Thyroid gland (tissue), 4 donors: ENCODE results near the gene SLC50A1. TPM values are rescaled to one million over a fixed set of nuclear protein-coding genes. Genes with fewer than 3 reads are reported as not detected.
A peak's percentile ranks its signal among the peaks of the same experiment; 100 is the strongest.

Experiments
- DNase-seq, 2 donors: peaks; one replicate each; pipeline ENCODE4 v3.0.0-alpha.2; 2019
- H3K27ac ChIP-seq, 3 donors: fragments of 200-600 bp; sonication (generic); 1 replicate in 2 of 3; 2 replicates in 1 of 3; pipeline ENCODE4 v1.5.1; 2016 to 2019; ENCODE audit warnings: mild to moderate bottlenecking in 1 of 3, moderate library complexity in 1 of 3
- H3K27me3 ChIP-seq: fragments of 200-600 bp; sonication (generic); one replicate; pipeline ENCODE4 v1.5.1; 2019
- H3K36me3 ChIP-seq, 2 donors: fragments of 200-600 bp; sonication (generic); one replicate each; pipeline ENCODE4 v1.5.1; 2016 to 2019
- H3K4me1 ChIP-seq, 2 donors: fragments of 200-600 bp; sonication (generic); one replicate each; pipeline ENCODE4 v1.5.1; 2017 to 2019
- H3K4me3 ChIP-seq, 3 donors: fragments of 200-600 bp; sonication (generic); replicated peaks in 1 of 3; 1 replicate in 2 of 3; 2 replicates in 1 of 3; pipeline ENCODE4 v1.5.1; 2016; ENCODE audit warnings: mild to moderate bottlenecking in 1 of 3
- H3K9me3 ChIP-seq: fragments of 200-600 bp; sonication (generic); one replicate; pipeline ENCODE4 v1.5.1; 2017
- CTCF ChIP-seq, 6 experiments: fragments of 200-600 bp in 3 of 6; fragments of 450-650 bp in 3 of 6; sonication (generic) in 3 of 6; IDR thresholded peaks; one replicate each; pipeline ENCODE4 v1.5.1; 2016 to 2019; ENCODE audit warnings: antibody characterized with exemption in 6 of 6, mild to moderate bottlenecking in 2 of 6, inconsistent platforms in 1 of 6, moderate library complexity in 1 of 6
- POLR2A ChIP-seq, 2 donors: fragments of 450-650 bp; IDR thresholded peaks; one replicate each; pipeline ENCODE4 v1.6.1; 2017; ENCODE audit warnings: antibody characterized with exemption in 2 of 2, mild to moderate bottlenecking in 2 of 2, moderate library complexity in 1 of 2
- WGBS, 2 donors: methylation state at CpG; one replicate each; pipeline ENCODE4 v1.1.5; 2017; 5-methylcytosine and 5-hydroxymethylcytosine counted together
- intact Hi-C: fragments of 100-400 bp; cut with DNase I; formaldehyde crosslinking; loops from one replicate; pipeline ENCODE4 v1.15.1; 2023
- total RNA-seq, 4 donors: library from RNA; depleted of rRNA; stranded (reverse); fragments of >200 nt; gene quantifications; one replicate each; pipeline ENCODE4 v1.2.3, GENCODE V29; 2016

The SLC50A1 gene
- total RNA-seq, 4 donors from 2014 or later: 30.9 to 42.2 (median 32.7) TPM

- intact Hi-C loops: loop anchor here (5.0 kb wide), 1 partner anchor 37 kb away; no protein-coding TSS in a partner anchor
- TF ChIP-seq POLR2A (IDR thresholded peaks at IDR 0.05) (no peak), CTCF (IDR thresholded peaks at IDR 0.05) (no peak)
- H3K9me3 ChIP-seq: no peaks in the 10 kb centered on the region
Observed at GRCh38 chr1:155169541-155169940, 33.9 kb downstream of the SLC50A1 start.

GRCh38 chr1:155170101-155170785, 34.6 kb downstream of the SLC50A1 start:
- intact Hi-C loops: no loop called here
- TF ChIP-seq CTCF (IDR thresholded peaks at IDR 0.05): no peak
- no peak for TF ChIP-seq POLR2A (IDR thresholded peaks at IDR 0.05)
- peaks cover 7% of the 10 kb centered on the region for H3K27me3 ChIP-seq
- peaks cover 12 to 31% of the 10 kb centered on the region in 2 donors for H3K4me1 ChIP-seq
- H3K9me3 ChIP-seq: no peaks in the 10 kb centered on the region
- DNase-seq: no peak
- 86 to 95% methylated on average over 2 of the region's 2 CpGs for WGBS, 2 donors
- no peak overlapping the region for H3K27ac ChIP-seq
- H3K36me3 ChIP-seq: peaks cover 8 to 10% of the 10 kb centered on the region in 2 donors
- H3K4me3 ChIP-seq: no peak overlapping the region

More at GRCh38 chr1:155169541-155169940, 33.9 kb downstream of the SLC50A1 start:
- Histone ChIP-seq H3K4me1 (peaks cover 12 to 30% of the 10 kb centered on the region in 2 donors), H3K27me3 (peaks cover 7% of the 10 kb centered on the region), H3K4me3 (no peak overlapping the region), H3K27ac (no peak overlapping the region), H3K36me3 (peaks cover 8 to 10% of the 10 kb centered on the region in 2 donors)
- 72 to 92% methylated on average over 5 of the region's 5 CpGs for WGBS, 2 donors
- DNase-seq: no peak

GRCh38 chr1:155170806-155171205, 35.2 kb downstream of the SLC50A1 start:
- TF ChIP-seq CTCF (IDR thresholded peaks at IDR 0.05): no peak
- TF ChIP-seq POLR2A (IDR thresholded peaks at IDR 0.05): no peak
- 92 to 99% methylated on average over 7 of the region's 7 CpGs for WGBS, 2 donors
- intact Hi-C loops: no loop called here

GRCh38 chr1:155171836-155172731, 36.4 kb downstream of the SLC50A1 start:
- Histone ChIP-seq H3K36me3 (peaks cover 8 to 10% of the 10 kb centered on the region in 2 donors), H3K4me3 (peak overlapping the region; percentile 56 to 77 (median 59)), H3K27ac (peak overlapping the region; percentile 45 to 87 (median 83)), H3K27me3 (peaks cover 7% of the 10 kb centered on the region), H3K4me1 (peaks cover 12 to 29% of the 10 kb centered on the region in 2 donors), H3K9me3 (no peaks in the 10 kb centered on the region)
- TF ChIP-seq POLR2A (IDR thresholded peaks at IDR 0.05) (no peak), CTCF (IDR thresholded peaks at IDR 0.05) (no peak)
- 48% methylated on average over 8 of the region's 8 CpGs for WGBS, 2 donors
- DNase-seq: no peak
- intact Hi-C loops: no loop called here

More at GRCh38 chr1:155170806-155171205, 35.2 kb downstream of the SLC50A1 start:
- no peak overlapping the region for H3K27ac ChIP-seq
- no peaks in the 10 kb centered on the region for H3K9me3 ChIP-seq
- H3K4me3 ChIP-seq: no peak overlapping the region
- peaks cover 7% of the 10 kb centered on the region for H3K27me3 ChIP-seq
- DNase-seq: no peak
- peaks cover 12 to 30% of the 10 kb centered on the region in 2 donors for H3K4me1 ChIP-seq
- peaks cover 8 to 10% of the 10 kb centered on the region in 2 donors for H3K36me3 ChIP-seq
